ENCODE results near the gene TRAF5. TPM values are rescaled to one million over a fixed set of nuclear protein-coding genes. Genes with fewer than 3 reads are reported as not detected.

Gene TRAF5
- total RNA-seq, 1 experiment from 2014 or later: 22.2 TPM

DNA sequence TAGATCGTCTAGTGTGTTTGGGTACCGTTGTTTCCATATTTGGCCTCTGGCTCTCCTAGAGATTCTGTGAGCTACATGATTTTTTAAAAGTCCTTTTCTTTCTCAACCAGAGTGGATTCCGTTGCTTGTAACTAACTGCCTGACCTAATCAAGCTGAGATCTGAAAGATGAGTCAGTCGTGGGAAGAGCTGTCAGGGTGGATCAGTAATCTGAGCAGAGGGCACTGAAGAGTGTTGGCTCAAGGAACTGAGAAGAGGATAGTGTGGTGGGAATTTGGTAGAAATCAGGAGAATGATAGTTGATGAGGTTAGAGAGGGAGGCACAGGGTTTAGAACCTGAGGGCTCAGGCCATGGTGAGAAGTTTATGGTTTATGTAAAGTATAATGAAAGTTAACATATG lies 52.2 kb downstream of the TRAF5 start:
- peaks cover 63% of the 10 kb centered on the region for H3K4me1 Mint-ChIP-seq
- DNase-seq (ENCODE audit: low spot score) (no peak), ATAC-seq (no peak)
- H3K36me3 Mint-ChIP-seq: peaks cover 9% of the 10 kb centered on the region
- no peak overlapping the region for H3K4me3 Mint-ChIP-seq
- ChIA-PET POLR2A (no interaction called here), CTCF (interaction anchor here (1.2 kb wide), 1 partner anchor 98 kb away, joined by 3 read pairs; no protein-coding TSS in a partner anchor)
- peak overlapping the region; percentile 7; the same call in 1 of the 2 replicates for H3K27ac Mint-ChIP-seq
- H3K27me3 Mint-ChIP-seq (ENCODE audit: low read depth): no peaks in the 10 kb centered on the region
- TF ChIP-seq, protein P1, sequence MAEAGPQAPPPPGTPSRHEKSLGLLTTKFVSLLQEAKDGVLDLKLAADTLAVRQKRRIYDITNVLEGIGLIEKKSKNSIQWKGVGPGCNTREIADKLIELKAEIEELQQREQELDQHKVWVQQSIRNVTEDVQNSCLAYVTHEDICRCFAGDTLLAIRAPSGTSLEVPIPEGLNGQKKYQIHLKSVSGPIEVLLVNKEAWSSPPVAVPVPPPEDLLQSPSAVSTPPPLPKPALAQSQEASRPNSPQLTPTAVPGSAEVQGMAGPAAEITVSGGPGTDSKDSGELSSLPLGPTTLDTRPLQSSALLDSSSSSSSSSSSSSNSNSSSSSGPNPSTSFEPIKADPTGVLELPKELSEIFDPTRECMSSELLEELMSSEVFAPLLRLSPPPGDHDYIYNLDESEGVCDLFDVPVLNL (CRISPR knock-in tag; IDR thresholded peaks at IDR 0.05; ENCODE audit: borderline replicate concordance, low read depth): no peak
- no peak for TF ChIP-seq TP53 (CRISPR knock-in tag; IDR thresholded peaks at IDR 0.05)
- no peak for TF ChIP-seq NFATC4 (CRISPR knock-in tag; IDR thresholded peaks at IDR 0.05)
- TF ChIP-seq KAT7 (CRISPR knock-in tag; IDR thresholded peaks at IDR 0.05; ENCODE audit: borderline replicate concordance): no peak
- TF ChIP-seq ZNF138 (CRISPR knock-in tag; conservative IDR thresholded peaks at IDR 0.05): no peak
- no peak for TF ChIP-seq ETV6 (CRISPR knock-in tag; IDR thresholded peaks at IDR 0.05)
- TF ChIP-seq FOXJ3 (CRISPR knock-in tag; IDR thresholded peaks at IDR 0.05; ENCODE audit: borderline replicate concordance): no peak
- TF ChIP-seq NR2C2 (CRISPR knock-in tag; IDR thresholded peaks at IDR 0.05): no peak
- TF ChIP-seq ZNF396 (CRISPR knock-in tag; IDR thresholded peaks at IDR 0.05; ENCODE audit: borderline replicate concordance): no peak
- TF ChIP-seq, protein P2, sequence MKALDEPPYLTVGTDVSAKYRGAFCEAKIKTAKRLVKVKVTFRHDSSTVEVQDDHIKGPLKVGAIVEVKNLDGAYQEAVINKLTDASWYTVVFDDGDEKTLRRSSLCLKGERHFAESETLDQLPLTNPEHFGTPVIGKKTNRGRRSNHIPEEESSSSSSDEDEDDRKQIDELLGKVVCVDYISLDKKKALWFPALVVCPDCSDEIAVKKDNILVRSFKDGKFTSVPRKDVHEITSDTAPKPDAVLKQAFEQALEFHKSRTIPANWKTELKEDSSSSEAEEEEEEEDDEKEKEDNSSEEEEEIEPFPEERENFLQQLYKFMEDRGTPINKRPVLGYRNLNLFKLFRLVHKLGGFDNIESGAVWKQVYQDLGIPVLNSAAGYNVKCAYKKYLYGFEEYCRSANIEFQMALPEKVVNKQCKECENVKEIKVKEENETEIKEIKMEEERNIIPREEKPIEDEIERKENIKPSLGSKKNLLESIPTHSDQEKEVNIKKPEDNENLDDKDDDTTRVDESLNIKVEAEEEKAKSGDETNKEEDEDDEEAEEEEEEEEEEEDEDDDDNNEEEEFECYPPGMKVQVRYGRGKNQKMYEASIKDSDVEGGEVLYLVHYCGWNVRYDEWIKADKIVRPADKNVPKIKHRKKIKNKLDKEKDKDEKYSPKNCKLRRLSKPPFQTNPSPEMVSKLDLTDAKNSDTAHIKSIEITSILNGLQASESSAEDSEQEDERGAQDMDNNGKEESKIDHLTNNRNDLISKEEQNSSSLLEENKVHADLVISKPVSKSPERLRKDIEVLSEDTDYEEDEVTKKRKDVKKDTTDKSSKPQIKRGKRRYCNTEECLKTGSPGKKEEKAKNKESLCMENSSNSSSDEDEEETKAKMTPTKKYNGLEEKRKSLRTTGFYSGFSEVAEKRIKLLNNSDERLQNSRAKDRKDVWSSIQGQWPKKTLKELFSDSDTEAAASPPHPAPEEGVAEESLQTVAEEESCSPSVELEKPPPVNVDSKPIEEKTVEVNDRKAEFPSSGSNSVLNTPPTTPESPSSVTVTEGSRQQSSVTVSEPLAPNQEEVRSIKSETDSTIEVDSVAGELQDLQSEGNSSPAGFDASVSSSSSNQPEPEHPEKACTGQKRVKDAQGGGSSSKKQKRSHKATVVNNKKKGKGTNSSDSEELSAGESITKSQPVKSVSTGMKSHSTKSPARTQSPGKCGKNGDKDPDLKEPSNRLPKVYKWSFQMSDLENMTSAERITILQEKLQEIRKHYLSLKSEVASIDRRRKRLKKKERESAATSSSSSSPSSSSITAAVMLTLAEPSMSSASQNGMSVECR (CRISPR knock-in tag; IDR thresholded peaks at IDR 0.05; ENCODE audit: borderline replicate concordance): no peak
- no peak for TF ChIP-seq SOX15 (CRISPR knock-in tag; IDR thresholded peaks at IDR 0.05)
- no peak for TF ChIP-seq ATF1 (CRISPR knock-in tag; IDR thresholded peaks at IDR 0.05)
- TF ChIP-seq ZNF263 (CRISPR knock-in tag; IDR thresholded peaks at IDR 0.05; ENCODE audit: low read depth): no peak
- TF ChIP-seq, protein P3, sequence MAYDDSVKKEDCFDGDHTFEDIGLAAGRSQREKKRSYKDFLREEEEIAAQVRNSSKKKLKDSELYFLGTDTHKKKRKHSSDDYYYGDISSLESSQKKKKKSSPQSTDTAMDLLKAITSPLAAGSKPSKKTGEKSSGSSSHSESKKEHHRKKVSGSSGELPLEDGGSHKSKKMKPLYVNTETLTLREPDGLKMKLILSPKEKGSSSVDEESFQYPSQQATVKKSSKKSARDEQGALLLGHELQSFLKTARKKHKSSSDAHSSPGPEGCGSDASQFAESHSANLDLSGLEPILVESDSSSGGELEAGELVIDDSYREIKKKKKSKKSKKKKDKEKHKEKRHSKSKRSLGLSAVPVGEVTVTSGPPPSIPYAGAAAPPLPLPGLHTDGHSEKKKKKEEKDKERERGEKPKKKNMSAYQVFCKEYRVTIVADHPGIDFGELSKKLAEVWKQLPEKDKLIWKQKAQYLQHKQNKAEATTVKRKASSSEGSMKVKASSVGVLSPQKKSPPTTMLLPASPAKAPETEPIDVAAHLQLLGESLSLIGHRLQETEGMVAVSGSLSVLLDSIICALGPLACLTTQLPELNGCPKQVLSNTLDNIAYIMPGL (CRISPR knock-in tag; IDR thresholded peaks at IDR 0.05): no peak
- TF ChIP-seq, protein P4, sequence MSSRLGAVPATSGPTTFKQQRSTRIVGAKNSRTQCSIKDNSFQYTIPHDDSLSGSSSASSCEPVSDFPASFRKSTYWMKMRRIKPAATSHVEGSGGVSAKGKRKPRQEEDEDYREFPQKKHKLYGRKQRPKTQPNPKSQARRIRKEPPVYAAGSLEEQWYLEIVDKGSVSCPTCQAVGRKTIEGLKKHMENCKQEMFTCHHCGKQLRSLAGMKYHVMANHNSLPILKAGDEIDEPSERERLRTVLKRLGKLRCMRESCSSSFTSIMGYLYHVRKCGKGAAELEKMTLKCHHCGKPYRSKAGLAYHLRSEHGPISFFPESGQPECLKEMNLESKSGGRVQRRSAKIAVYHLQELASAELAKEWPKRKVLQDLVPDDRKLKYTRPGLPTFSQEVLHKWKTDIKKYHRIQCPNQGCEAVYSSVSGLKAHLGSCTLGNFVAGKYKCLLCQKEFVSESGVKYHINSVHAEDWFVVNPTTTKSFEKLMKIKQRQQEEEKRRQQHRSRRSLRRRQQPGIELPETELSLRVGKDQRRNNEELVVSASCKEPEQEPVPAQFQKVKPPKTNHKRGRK (CRISPR knock-in tag; IDR thresholded peaks at IDR 0.05; ENCODE audit: borderline replicate concordance): no peak
- no peaks in the 10 kb centered on the region for H3K9me3 Mint-ChIP-seq

DNA sequence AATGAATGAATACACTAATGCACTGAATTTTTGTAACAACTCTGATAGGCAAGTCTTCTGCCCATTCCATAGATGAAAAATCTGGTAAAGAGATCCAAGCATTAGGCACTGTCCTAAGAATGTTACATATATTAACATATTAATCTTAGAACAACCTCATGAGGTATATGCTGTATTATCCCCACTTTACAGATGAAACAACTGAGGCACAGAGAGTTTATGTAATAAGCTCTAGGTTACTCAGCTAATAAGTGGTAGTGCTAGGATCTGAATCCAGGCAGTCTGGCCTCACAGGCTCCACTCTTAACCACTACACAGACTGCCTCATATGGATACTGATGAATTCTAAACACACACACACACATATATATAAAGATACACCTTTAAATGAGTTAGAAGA lies 52.8 kb downstream of the TRAF5 start:
- no peak for DNase-seq (ENCODE audit: low spot score)
- H3K27me3 Mint-ChIP-seq (ENCODE audit: low read depth): no peaks in the 10 kb centered on the region
- POLR2A ChIA-PET: no interaction called here
- H3K27ac Mint-ChIP-seq: no peak overlapping the region
- no peak overlapping the region for H3K4me3 Mint-ChIP-seq
- CTCF ChIA-PET: interaction anchor here (0.7 to 1.2 kb wide), 2 partner anchors 37 to 97 kb away, joined by 3 read pairs; no protein-coding TSS in a partner anchor
- peaks cover 63% of the 10 kb centered on the region for H3K4me1 Mint-ChIP-seq
- no peaks in the 10 kb centered on the region for H3K9me3 Mint-ChIP-seq
- ATAC-seq: no peak
- peaks cover 7% of the 10 kb centered on the region for H3K36me3 Mint-ChIP-seq
- no peak for TF ChIP-seq SP1 (CRISPR knock-in tag; conservative IDR thresholded peaks at IDR 0.05)
- no peak for TF ChIP-seq IRF2 (CRISPR knock-in tag; IDR thresholded peaks at IDR 0.05; ENCODE audit: borderline replicate concordance, low read depth)
- TF ChIP-seq, protein P5, sequence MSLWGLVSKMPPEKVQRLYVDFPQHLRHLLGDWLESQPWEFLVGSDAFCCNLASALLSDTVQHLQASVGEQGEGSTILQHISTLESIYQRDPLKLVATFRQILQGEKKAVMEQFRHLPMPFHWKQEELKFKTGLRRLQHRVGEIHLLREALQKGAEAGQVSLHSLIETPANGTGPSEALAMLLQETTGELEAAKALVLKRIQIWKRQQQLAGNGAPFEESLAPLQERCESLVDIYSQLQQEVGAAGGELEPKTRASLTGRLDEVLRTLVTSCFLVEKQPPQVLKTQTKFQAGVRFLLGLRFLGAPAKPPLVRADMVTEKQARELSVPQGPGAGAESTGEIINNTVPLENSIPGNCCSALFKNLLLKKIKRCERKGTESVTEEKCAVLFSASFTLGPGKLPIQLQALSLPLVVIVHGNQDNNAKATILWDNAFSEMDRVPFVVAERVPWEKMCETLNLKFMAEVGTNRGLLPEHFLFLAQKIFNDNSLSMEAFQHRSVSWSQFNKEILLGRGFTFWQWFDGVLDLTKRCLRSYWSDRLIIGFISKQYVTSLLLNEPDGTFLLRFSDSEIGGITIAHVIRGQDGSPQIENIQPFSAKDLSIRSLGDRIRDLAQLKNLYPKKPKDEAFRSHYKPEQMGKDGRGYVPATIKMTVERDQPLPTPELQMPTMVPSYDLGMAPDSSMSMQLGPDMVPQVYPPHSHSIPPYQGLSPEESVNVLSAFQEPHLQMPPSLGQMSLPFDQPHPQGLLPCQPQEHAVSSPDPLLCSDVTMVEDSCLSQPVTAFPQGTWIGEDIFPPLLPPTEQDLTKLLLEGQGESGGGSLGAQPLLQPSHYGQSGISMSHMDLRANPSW (CRISPR knock-in tag; conservative IDR thresholded peaks at IDR 0.05; ENCODE audit: low read depth): no peak
- no peak for TF ChIP-seq ZNF423 (CRISPR knock-in tag; IDR thresholded peaks at IDR 0.05)
- no peak for TF ChIP-seq GABPB1 (CRISPR knock-in tag; IDR thresholded peaks at IDR 0.05)
- no peak for TF ChIP-seq KAT7 (CRISPR knock-in tag; IDR thresholded peaks at IDR 0.05; ENCODE audit: borderline replicate concordance)
- TF ChIP-seq, protein P6, sequence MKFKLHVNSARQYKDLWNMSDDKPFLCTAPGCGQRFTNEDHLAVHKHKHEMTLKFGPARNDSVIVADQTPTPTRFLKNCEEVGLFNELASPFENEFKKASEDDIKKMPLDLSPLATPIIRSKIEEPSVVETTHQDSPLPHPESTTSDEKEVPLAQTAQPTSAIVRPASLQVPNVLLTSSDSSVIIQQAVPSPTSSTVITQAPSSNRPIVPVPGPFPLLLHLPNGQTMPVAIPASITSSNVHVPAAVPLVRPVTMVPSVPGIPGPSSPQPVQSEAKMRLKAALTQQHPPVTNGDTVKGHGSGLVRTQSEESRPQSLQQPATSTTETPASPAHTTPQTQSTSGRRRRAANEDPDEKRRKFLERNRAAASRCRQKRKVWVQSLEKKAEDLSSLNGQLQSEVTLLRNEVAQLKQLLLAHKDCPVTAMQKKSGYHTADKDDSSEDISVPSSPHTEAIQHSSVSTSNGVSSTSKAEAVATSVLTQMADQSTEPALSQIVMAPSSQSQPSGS (CRISPR knock-in tag; IDR thresholded peaks at IDR 0.05; ENCODE audit: borderline replicate concordance, low read depth): no peak
- no peak for TF ChIP-seq TEAD4 (CRISPR knock-in tag; IDR thresholded peaks at IDR 0.05)
- no peak for TF ChIP-seq ZBTB21 (CRISPR knock-in tag; IDR thresholded peaks at IDR 0.05; ENCODE audit: borderline replicate concordance)
